HL-60 (cell line): Measurements from ENCODE around the gene DUSP7.

Experiments used
- DNase-seq, 2 experiments: peaks; one replicate each; pipeline ENCODE4 v3.0.0-alpha.2; 2010 to 2020; ENCODE audit warnings: low read depth in 1 of 2, low spot score in 1 of 2
- H3K27ac ChIP-seq: fragments of 250-450 bp; sonication (Bioruptor Pico); replicated peaks from 2 replicates; pipeline ENCODE4 v1.5.1; 2020; ENCODE audit warnings: mild to moderate bottlenecking, moderate library complexity
- H3K27me3 ChIP-seq: fragments of 250-450 bp; sonication (Bioruptor Pico); 2 replicates; pipeline ENCODE4 v1.5.1; 2021; ENCODE audit warnings: mild to moderate bottlenecking, moderate library complexity; ENCODE audit not compliant: insufficient read depth, poor library complexity, severe bottlenecking
- H3K4me3 ChIP-seq: replicated peaks from 2 replicates; pipeline ENCODE4 v1.5.1; 2011; ENCODE audit warnings: mild to moderate bottlenecking, control low read depth, low read length; ENCODE audit not compliant: insufficient read depth
- CTCF ChIP-seq: IDR thresholded peaks from one replicate; pipeline ENCODE4 v1.5.1; 2011; ENCODE audit warnings: low read length, control low read depth, inconsistent platforms; ENCODE audit not compliant: insufficient read depth
- GABPA ChIP-seq: IDR thresholded peaks from 2 replicates; pipeline ENCODE4 v1.6.1; 2012; ENCODE audit warnings: low read depth
- POLR2AphosphoS5 ChIP-seq: IDR thresholded peaks from 2 replicates; pipeline ENCODE4 v1.6.1; 2012; ENCODE audit warnings: low read depth
- REST ChIP-seq: IDR thresholded peaks from 2 replicates; pipeline ENCODE4 v1.6.1; 2012; ENCODE audit warnings: low read depth; ENCODE audit not compliant: insufficient replicate concordance
- SPI1 ChIP-seq: IDR thresholded peaks from 2 replicates; pipeline ENCODE4 v1.6.1; 2012; ENCODE audit warnings: low read depth, mild to moderate bottlenecking, borderline replicate concordance

The DUSP7 gene

GRCh38 chr3:52080830-52081719, 24.7 kb upstream of the DUSP7 start:
- Histone ChIP-seq H3K4me3 (no peak overlapping the region), H3K27me3 (no peaks in the 10 kb centered on the region), H3K27ac (no peak overlapping the region)
- no peak for DNase-seq
- TF ChIP-seq GABPA (no peak), SPI1 (no peak), CTCF (no peak), REST (no peak), POLR2AphosphoS5 (no peak)

GRCh38 chr3:52079958-52080357, 23.6 kb upstream of the DUSP7 start:
- Histone ChIP-seq H3K4me3 (no peak overlapping the region), H3K27ac (no peak overlapping the region), H3K27me3 (no peaks in the 10 kb centered on the region)
- no peak for TF ChIP-seq POLR2AphosphoS5
- no peak for TF ChIP-seq REST
- no peak for TF ChIP-seq GABPA
- TF ChIP-seq SPI1: no peak
- DNase-seq: no peak

GRCh38 chr3:52078781-52079560, 22.6 kb upstream of the DUSP7 start:
- Histone ChIP-seq H3K27me3 (no peaks in the 10 kb centered on the region), H3K27ac (no peak overlapping the region), H3K4me3 (no peak overlapping the region)
- TF ChIP-seq POLR2AphosphoS5 (no peak), SPI1 (no peak), GABPA (no peak), CTCF (no peak), REST (no peak)
- DNase-seq: no peak
